GM23338 (cell line): ENCODE measurements around the gene ADPGK. TPM values are rescaled to one million over a fixed set of nuclear protein-coding genes. Genes with fewer than 3 reads are reported as not detected.
A peak's percentile ranks its signal among the peaks of the same experiment; 100 is the strongest.

Experiments
- ATAC-seq: fragments of 200-7000 bp; cut with Tn5 transposase; 3 replicates; pipeline ENCODE4 v1.9.1; 2020
- DNase-seq: peaks from one replicate; pipeline ENCODE4 v3.0.0-alpha.2; 2015; ENCODE audit warnings: low spot score
- H2AFZ ChIP-seq: fragments of 200-600 bp; sonication (generic); 2 replicates; pipeline ENCODE4 v1.8.0; 2016; ENCODE audit warnings: antibody characterized with exemption, mild to moderate bottlenecking, moderate library complexity
- H3F3A ChIP-seq: fragments of 200-600 bp; sonication (generic); replicated peaks from 2 replicates; pipeline ENCODE4 v1.8.0; 2017; ENCODE audit warnings: antibody characterized with exemption, mixed run types, low read depth
- H3K27ac ChIP-seq: fragments of 200-600 bp; sonication (generic); 2 replicates; pipeline ENCODE4 v1.6.1; 2016; ENCODE audit warnings: low read depth
- H3K27me3 ChIP-seq: fragments of 200-600 bp; sonication (generic); 2 replicates; pipeline ENCODE4 v1.8.0; 2016; ENCODE audit warnings: mild to moderate bottlenecking, mixed run types, moderate library complexity; ENCODE audit not compliant: insufficient read depth
- H3K36me3 ChIP-seq: fragments of 200-600 bp; sonication (generic); 2 replicates; pipeline ENCODE4 v1.8.0; 2016; ENCODE audit warnings: mild to moderate bottlenecking; ENCODE audit not compliant: insufficient read depth
- H3K4me1 ChIP-seq: fragments of 200-600 bp; sonication (generic); 2 replicates; pipeline ENCODE4 v1.8.0; 2016; ENCODE audit warnings: mild to moderate bottlenecking, moderate library complexity; ENCODE audit not compliant: insufficient read depth
- H3K4me2 ChIP-seq: fragments of 200-600 bp; sonication (generic); 2 replicates; pipeline ENCODE4 v1.7.1; 2017; ENCODE audit warnings: mixed run types
- H3K4me3 ChIP-seq: fragments of 200-600 bp; sonication (generic); 2 replicates; pipeline ENCODE4 v1.6.1; 2016; ENCODE audit warnings: mixed run types
- H3K79me2 ChIP-seq: fragments of 200-600 bp; sonication (generic); replicated peaks from 2 replicates; pipeline ENCODE4 v1.8.0; 2017; ENCODE audit warnings: mild to moderate bottlenecking; ENCODE audit not compliant: insufficient read depth
- H3K9me2 ChIP-seq: fragments of 200-600 bp; sonication (generic); 2 replicates; pipeline ENCODE4 v1.8.0; 2017; ENCODE audit not compliant: insufficient read depth
- H4K20me1 ChIP-seq: fragments of 200-600 bp; sonication (generic); replicated peaks from 2 replicates; pipeline ENCODE4 v1.8.0; 2017; ENCODE audit warnings: mild to moderate bottlenecking; ENCODE audit not compliant: insufficient read depth
- H3K27ac Mint-ChIP-seq: 2 replicates; pipeline ENCODE4 v1.8.0; 2020; ENCODE audit warnings: inconsistent platforms, mild to moderate bottlenecking, moderate library complexity, mixed read lengths
- H3K27me3 Mint-ChIP-seq: 3 replicates; pipeline ENCODE4 v1.8.0; 2022; ENCODE audit warnings: low read depth, mild to moderate bottlenecking, moderate library complexity, mixed read lengths, inconsistent platforms; ENCODE audit not compliant: insufficient read depth, poor library complexity
- H3K36me3 Mint-ChIP-seq: 3 replicates; pipeline ENCODE4 v1.8.0; 2021; ENCODE audit warnings: low read depth, mild to moderate bottlenecking, inconsistent platforms, moderate library complexity, mixed read lengths
- H3K4me1 Mint-ChIP-seq: 3 replicates; pipeline ENCODE4 v1.8.0; 2020; ENCODE audit warnings: mild to moderate bottlenecking, inconsistent platforms, mixed read lengths
- H3K4me3 Mint-ChIP-seq: 3 replicates; pipeline ENCODE4 v1.8.0; 2021; ENCODE audit warnings: moderate library complexity, mild to moderate bottlenecking, inconsistent platforms, mixed read lengths
- H3K9me3 Mint-ChIP-seq: 3 replicates; pipeline ENCODE4 v1.8.0; 2020; ENCODE audit warnings: moderate library complexity, mild to moderate bottlenecking, inconsistent platforms, mixed read lengths
- CREB1 ChIP-seq: fragments of 250-450 bp; sonication (Bioruptor Pico); IDR thresholded peaks from 2 replicates; pipeline ENCODE4 v1.5.0; 2020; ENCODE audit warnings: low read depth, mild to moderate bottlenecking, moderate library complexity
- ETS1 ChIP-seq: IDR thresholded peaks from 2 replicates; pipeline ENCODE4 v1.6.1; 2016; ENCODE audit warnings: antibody characterized with exemption
- EZH2 ChIP-seq: fragments of 200-600 bp; sonication (generic); IDR thresholded peaks from one replicate; pipeline ENCODE4 v1.8.0; 2017; ENCODE audit warnings: antibody characterized with exemption, mild to moderate bottlenecking, low read depth; ENCODE audit not compliant: unreplicated experiment
- EZH2phosphoT487 ChIP-seq: fragments of 200-600 bp; sonication (generic); IDR thresholded peaks from one replicate; pipeline ENCODE4 v1.8.1; 2018; ENCODE audit warnings: antibody characterized with exemption; ENCODE audit not compliant: unreplicated experiment
- JUNB ChIP-seq: IDR thresholded peaks from one replicate; pipeline ENCODE4 v1.6.1; 2016; ENCODE audit warnings: antibody characterized with exemption; ENCODE audit not compliant: unreplicated experiment
- NANOG ChIP-seq: IDR thresholded peaks from 2 replicates; pipeline ENCODE4 v1.6.1; 2016; ENCODE audit warnings: antibody characterized with exemption, borderline replicate concordance
- POLR2AphosphoS5 ChIP-seq: IDR thresholded peaks from 2 replicates; pipeline ENCODE4 v1.6.1; 2016; ENCODE audit warnings: antibody characterized with exemption, low read depth
- STAT1 ChIP-seq: IDR thresholded peaks from one replicate; pipeline ENCODE4 v1.6.1; 2016; ENCODE audit warnings: antibody characterized with exemption; ENCODE audit not compliant: unreplicated experiment
- ZNF114 ChIP-seq: fragments of 250-450 bp; sonication (Bioruptor Pico); IDR thresholded peaks from 2 replicates; pipeline ENCODE4 v1.5.0; 2020; ENCODE audit warnings: mild to moderate bottlenecking, moderate library complexity
- ZNF331 ChIP-seq: fragments of 250-450 bp; sonication (Bioruptor Pico); IDR thresholded peaks from 2 replicates; pipeline ENCODE4 v1.5.0; 2020; ENCODE audit warnings: low read depth, mild to moderate bottlenecking, moderate library complexity
- polyA plus RNA-seq: library from polyadenylated mRNA; unstranded; fragments of >200 nt; fragmentation: Nextera tagmentation; extraction: Ambion mirVana; gene quantifications from 2 replicates; pipeline ENCODE4 v1.2.1, GENCODE V29; 2016
- total RNA-seq: library from RNA; depleted of rRNA; stranded (reverse); fragments of >200 nt; shearing (Covaris generic); gene quantifications from 2 replicates; pipeline ENCODE4 v1.2.3, GENCODE V29; 2014
- TF ChIP-seq, protein P1 (sequence below): IDR thresholded peaks from one replicate; pipeline ENCODE4 v1.6.1; 2018; ENCODE audit warnings: antibody characterized with exemption; ENCODE audit not compliant: unreplicated experiment
- TF ChIP-seq, protein P2 (sequence below), 2 experiments: fragments of 200-600 bp in 1 of 2; sonication (generic) in 1 of 2; conservative IDR thresholded peaks; 2 replicates each; pipeline versions ENCODE4 v1.5.1 to v1.6.1; 2016 to 2017; ENCODE audit warnings: antibody characterized with exemption in 2 of 2, low read depth in 2 of 2, mild to moderate bottlenecking in 2 of 2, moderate library complexity in 1 of 2

ADPGK gene
- total and polyA plus RNA-seq, 2 experiments from 2014 or later, result 21.5 to 57.0 TPM

- TF ChIP-seq, protein P1, sequence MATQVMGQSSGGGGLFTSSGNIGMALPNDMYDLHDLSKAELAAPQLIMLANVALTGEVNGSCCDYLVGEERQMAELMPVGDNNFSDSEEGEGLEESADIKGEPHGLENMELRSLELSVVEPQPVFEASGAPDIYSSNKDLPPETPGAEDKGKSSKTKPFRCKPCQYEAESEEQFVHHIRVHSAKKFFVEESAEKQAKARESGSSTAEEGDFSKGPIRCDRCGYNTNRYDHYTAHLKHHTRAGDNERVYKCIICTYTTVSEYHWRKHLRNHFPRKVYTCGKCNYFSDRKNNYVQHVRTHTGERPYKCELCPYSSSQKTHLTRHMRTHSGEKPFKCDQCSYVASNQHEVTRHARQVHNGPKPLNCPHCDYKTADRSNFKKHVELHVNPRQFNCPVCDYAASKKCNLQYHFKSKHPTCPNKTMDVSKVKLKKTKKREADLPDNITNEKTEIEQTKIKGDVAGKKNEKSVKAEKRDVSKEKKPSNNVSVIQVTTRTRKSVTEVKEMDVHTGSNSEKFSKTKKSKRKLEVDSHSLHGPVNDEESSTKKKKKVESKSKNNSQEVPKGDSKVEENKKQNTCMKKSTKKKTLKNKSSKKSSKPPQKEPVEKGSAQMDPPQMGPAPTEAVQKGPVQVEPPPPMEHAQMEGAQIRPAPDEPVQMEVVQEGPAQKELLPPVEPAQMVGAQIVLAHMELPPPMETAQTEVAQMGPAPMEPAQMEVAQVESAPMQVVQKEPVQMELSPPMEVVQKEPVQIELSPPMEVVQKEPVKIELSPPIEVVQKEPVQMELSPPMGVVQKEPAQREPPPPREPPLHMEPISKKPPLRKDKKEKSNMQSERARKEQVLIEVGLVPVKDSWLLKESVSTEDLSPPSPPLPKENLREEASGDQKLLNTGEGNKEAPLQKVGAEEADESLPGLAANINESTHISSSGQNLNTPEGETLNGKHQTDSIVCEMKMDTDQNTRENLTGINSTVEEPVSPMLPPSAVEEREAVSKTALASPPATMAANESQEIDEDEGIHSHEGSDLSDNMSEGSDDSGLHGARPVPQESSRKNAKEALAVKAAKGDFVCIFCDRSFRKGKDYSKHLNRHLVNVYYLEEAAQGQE, result no peak
- no peak for TF ChIP-seq NANOG
- no peak for TF ChIP-seq ZNF114 (CRISPR knock-in tag)
- TF ChIP-seq JUNB, result no peak
- TF ChIP-seq EZH2, result no peak
- TF ChIP-seq, protein P2, sequence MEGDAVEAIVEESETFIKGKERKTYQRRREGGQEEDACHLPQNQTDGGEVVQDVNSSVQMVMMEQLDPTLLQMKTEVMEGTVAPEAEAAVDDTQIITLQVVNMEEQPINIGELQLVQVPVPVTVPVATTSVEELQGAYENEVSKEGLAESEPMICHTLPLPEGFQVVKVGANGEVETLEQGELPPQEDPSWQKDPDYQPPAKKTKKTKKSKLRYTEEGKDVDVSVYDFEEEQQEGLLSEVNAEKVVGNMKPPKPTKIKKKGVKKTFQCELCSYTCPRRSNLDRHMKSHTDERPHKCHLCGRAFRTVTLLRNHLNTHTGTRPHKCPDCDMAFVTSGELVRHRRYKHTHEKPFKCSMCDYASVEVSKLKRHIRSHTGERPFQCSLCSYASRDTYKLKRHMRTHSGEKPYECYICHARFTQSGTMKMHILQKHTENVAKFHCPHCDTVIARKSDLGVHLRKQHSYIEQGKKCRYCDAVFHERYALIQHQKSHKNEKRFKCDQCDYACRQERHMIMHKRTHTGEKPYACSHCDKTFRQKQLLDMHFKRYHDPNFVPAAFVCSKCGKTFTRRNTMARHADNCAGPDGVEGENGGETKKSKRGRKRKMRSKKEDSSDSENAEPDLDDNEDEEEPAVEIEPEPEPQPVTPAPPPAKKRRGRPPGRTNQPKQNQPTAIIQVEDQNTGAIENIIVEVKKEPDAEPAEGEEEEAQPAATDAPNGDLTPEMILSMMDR (conservative IDR thresholded peaks at IDR 0.05; ENCODE audit: low read depth in 2 of 2), result no peak
- no peak for TF ChIP-seq STAT1
- no peak for TF ChIP-seq CREB1
- no peak for TF ChIP-seq ETS1
- TF ChIP-seq ZNF331, result no peak
- no peak for TF ChIP-seq POLR2AphosphoS5
Measured at GRCh38 chr15:72803006-72803405, 19.4 kb upstream of the ADPGK start (continued).

GRCh38 chr15:72801590-72802325 is 18.2 kb upstream of the ADPGK start:
- H3K4me2 ChIP-seq, result no peak overlapping the region
- H3K79me2 ChIP-seq, result no peaks in the 10 kb centered on the region
- H4K20me1 ChIP-seq, result no peaks in the 10 kb centered on the region
- H3K27ac Mint-ChIP-seq, result no peak overlapping the region
- H3K9me3 Mint-ChIP-seq, result peaks cover 4% of the 10 kb centered on the region; the same call in 1 of the 3 replicates
- no peaks in the 10 kb centered on the region for H3F3A ChIP-seq
- H3K27me3 Mint-ChIP-seq, result no peaks in the 10 kb centered on the region
- peak overlapping the region; percentile 72; the same call in 1 of the 2 replicates for H2AFZ ChIP-seq
- ATAC-seq (no peak), DNase-seq (no peak)
- no peaks in the 10 kb centered on the region for H3K4me1 ChIP-seq
- H3K4me3 Mint-ChIP-seq, result no peak overlapping the region
- no peaks in the 10 kb centered on the region for H3K36me3 ChIP-seq
- no peak overlapping the region for H3K27ac ChIP-seq
- no peaks in the 10 kb centered on the region for H3K27me3 ChIP-seq
- peaks cover 12% of the 10 kb centered on the region; the same call in 2 of the 3 replicates for H3K4me1 Mint-ChIP-seq
- H3K4me3 ChIP-seq, result no peak overlapping the region
- H3K9me2 ChIP-seq, result no peaks in the 10 kb centered on the region
- H3K36me3 Mint-ChIP-seq, result no peaks in the 10 kb centered on the region
- no peak for TF ChIP-seq CREB1
- no peak for TF ChIP-seq EZH2phosphoT487
- TF ChIP-seq NANOG, result no peak
- TF ChIP-seq, protein P2 (conservative IDR thresholded peaks at IDR 0.05; ENCODE audit: low read depth in 2 of 2), result no peak
- no peak for TF ChIP-seq ZNF331
- TF ChIP-seq JUNB, result no peak
- no peak for TF ChIP-seq ETS1
- no peak for TF ChIP-seq STAT1
- TF ChIP-seq POLR2AphosphoS5, result no peak
